ENCODE results near the gene CNOT9. TPM values are rescaled to one million over a fixed set of nuclear protein-coding genes. Genes with fewer than 3 reads are reported as not detected.

CNOT9 gene
- total RNA-seq, 1 experiment from 2014 or later = 65.7 TPM

DNA sequence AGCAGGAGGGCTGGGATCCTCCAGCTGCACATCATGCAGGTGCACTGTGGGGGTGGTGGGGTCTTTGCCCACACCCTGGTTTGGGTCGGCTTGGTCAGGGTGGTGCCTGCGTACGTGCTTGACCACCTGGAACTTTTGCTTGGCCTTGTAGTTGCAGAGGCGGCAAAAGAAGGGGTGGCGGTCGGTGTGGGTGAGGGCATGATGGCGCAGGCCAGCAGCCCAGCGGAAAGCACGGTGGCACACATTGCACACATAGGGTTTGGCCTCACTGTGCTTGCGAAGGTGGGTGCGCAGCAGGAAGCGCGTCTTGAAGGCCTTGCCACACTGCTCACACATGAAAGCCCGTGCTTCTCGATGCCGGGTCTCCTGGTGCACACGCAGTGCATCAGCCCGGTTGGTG, 69.7 kb downstream of the CNOT9 start:
- BruUV-seq (replicated peaks) = no TSS peak
- no peaks in the 10 kb centered on the region for H3K9me3 ChIP-seq (ENCODE audit: control insufficient read depth in 1 of 2, insufficient read depth in 1 of 2, low read depth in 1 of 2, low read length in 2 of 2)
- intact Hi-C loops (cut with micrococcal nuclease) = no loop called here

DNA sequence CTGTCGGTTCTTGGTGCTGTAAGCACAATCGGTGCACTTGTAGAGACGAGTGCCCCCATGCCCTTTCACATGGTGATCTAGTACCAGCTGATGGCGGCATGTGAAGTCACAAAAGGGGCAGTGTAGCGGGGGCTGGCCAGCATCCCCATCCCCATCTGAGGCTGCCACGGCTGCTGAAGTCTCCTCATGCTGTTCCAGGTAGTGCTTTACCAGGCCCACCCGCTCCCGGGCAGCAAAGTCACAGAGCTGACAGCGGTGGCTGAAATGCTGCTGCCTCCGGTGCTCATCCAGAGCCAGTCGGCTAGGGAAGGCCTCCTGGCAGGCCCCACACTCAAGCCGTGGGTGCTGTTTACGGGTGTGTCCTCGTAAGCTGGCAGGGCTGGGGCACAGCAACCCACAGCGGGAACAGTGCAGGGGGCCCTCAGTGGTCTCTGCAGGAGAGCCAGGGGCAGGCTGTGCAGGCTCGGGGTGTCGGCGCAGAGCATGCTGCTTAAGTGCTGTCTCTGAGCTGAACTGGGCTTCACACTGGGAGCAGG, 73.5 kb downstream of the CNOT9 start:
- ChIA-PET RAD21 (ENCODE audit: low non-redundant PET in 1 of 2, low total read pairs in 2 of 2, uncharacterized antibody in 2 of 2, unreplicated experiment in 2 of 2) (no interaction called here), POLR2A (no interaction called here), CTCF (no interaction called here)
- H3K36me3 ChIP-seq (ENCODE audit: control insufficient read depth in 1 of 2, insufficient read depth in 2 of 2, low read length in 2 of 2) = peaks cover 46 to 57% of the 10 kb centered on the region in 2 experiments
- no peak; the same call in 1 of the 2 replicates for ATAC-seq
- H3K9ac ChIP-seq (ENCODE audit: low read length) = no peak overlapping the region
- H3K27me3 ChIP-seq (ENCODE audit: insufficient read depth, low read length) = no peaks in the 10 kb centered on the region
- BruUV-seq (replicated peaks) = no TSS peak
- no peaks in the 10 kb centered on the region for H4K20me1 ChIP-seq (ENCODE audit: insufficient read depth)
- H3K9me3 ChIP-seq (ENCODE audit: control insufficient read depth in 1 of 2, insufficient read depth in 1 of 2, low read depth in 1 of 2, low read length in 2 of 2) = no peaks in the 10 kb centered on the region
- H3K4me1 ChIP-seq (ENCODE audit: control insufficient read depth in 1 of 2, insufficient read depth in 2 of 2, low read length in 2 of 2) = no peaks in the 10 kb centered on the region
- no peak overlapping the region for H3K27ac ChIP-seq (ENCODE audit: low read depth, low read length)
- H3K4me3 ChIP-seq (replicated peaks in 1 of 2; ENCODE audit: low read depth in 1 of 2, low read length in 2 of 2) = no peak overlapping the region
- no peak for DNase-seq (ENCODE audit: low read depth, low spot score)
- intact Hi-C loops (cut with micrococcal nuclease) = no loop called here
- H2AFZ ChIP-seq (ENCODE audit: low read depth, low read length, poor library complexity, severe bottlenecking) = no peak overlapping the region
- no peak overlapping the region for H3K4me2 ChIP-seq (ENCODE audit: low read length)
- H3K9me2 ChIP-seq (ENCODE audit: insufficient read depth) = no peaks in the 10 kb centered on the region
- peaks cover 9% of the 10 kb centered on the region; the same call in 1 of the 2 replicates for H3K79me2 ChIP-seq (ENCODE audit: insufficient read depth, low read length)
- TF ChIP-seq SIN3A (IDR thresholded peaks at IDR 0.05; ENCODE audit: low read depth) = no peak
- TF ChIP-seq, protein P1, sequence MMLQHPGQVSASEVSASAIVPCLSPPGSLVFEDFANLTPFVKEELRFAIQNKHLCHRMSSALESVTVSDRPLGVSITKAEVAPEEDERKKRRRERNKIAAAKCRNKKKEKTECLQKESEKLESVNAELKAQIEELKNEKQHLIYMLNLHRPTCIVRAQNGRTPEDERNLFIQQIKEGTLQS (IDR thresholded peaks at IDR 0.05) = no peak
- TF ChIP-seq SRF (IDR thresholded peaks at IDR 0.05; ENCODE audit: low read depth) = no peak
- TF ChIP-seq JUND (IDR thresholded peaks at IDR 0.05) = no peak
- no peak for TF ChIP-seq EGR1 (IDR thresholded peaks at IDR 0.05; ENCODE audit: low read depth)
- TF ChIP-seq, protein P2, sequence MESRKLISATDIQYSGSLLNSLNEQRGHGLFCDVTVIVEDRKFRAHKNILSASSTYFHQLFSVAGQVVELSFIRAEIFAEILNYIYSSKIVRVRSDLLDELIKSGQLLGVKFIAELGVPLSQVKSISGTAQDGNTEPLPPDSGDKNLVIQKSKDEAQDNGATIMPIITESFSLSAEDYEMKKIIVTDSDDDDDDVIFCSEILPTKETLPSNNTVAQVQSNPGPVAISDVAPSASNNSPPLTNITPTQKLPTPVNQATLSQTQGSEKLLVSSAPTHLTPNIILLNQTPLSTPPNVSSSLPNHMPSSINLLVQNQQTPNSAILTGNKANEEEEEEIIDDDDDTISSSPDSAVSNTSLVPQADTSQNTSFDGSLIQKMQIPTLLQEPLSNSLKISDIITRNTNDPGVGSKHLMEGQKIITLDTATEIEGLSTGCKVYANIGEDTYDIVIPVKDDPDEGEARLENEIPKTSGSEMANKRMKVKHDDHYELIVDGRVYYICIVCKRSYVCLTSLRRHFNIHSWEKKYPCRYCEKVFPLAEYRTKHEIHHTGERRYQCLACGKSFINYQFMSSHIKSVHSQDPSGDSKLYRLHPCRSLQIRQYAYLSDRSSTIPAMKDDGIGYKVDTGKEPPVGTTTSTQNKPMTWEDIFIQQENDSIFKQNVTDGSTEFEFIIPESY (IDR thresholded peaks at IDR 0.05; ENCODE audit: extremely low read depth, insufficient replicate concordance, low read length) = no peak
- TF ChIP-seq RAD21 (IDR thresholded peaks at IDR 0.05; ENCODE audit: low read depth) = no peak
- TF ChIP-seq, protein P3, sequence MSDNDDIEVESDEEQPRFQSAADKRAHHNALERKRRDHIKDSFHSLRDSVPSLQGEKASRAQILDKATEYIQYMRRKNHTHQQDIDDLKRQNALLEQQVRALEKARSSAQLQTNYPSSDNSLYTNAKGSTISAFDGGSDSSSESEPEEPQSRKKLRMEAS (IDR thresholded peaks at IDR 0.05) = no peak
- TF ChIP-seq YY1 (IDR thresholded peaks at IDR 0.05; ENCODE audit: extremely low read depth, insufficient replicate concordance, low read depth, low read length) = no peak
- TF ChIP-seq ZFX (IDR thresholded peaks at IDR 0.05) = no peak
- no peak for TF ChIP-seq CBX3 (IDR thresholded peaks at IDR 0.05; ENCODE audit: low read depth)
- no peak for TF ChIP-seq POLR2AphosphoS5 (IDR thresholded peaks at IDR 0.05; ENCODE audit: low read depth, low read length)
- TF ChIP-seq CEBPB (IDR thresholded peaks at IDR 0.05; ENCODE audit: low read depth) = no peak
- TF ChIP-seq ZNF274 (IDR thresholded peaks at IDR 0.05; ENCODE audit: low read depth, low read length) = no peak

More for the DNA sequence above, 69.7 kb downstream of the CNOT9 start:
- no peaks in the 10 kb centered on the region for H3K9me2 ChIP-seq (ENCODE audit: insufficient read depth)
- DNase-seq (ENCODE audit: low read depth, low spot score) = no peak
- ChIA-PET RAD21 (ENCODE audit: low non-redundant PET in 1 of 2, low total read pairs in 2 of 2, uncharacterized antibody in 2 of 2, unreplicated experiment in 2 of 2) (no interaction called here), CTCF (no interaction called here), POLR2A (no interaction called here)
- H2AFZ ChIP-seq (ENCODE audit: low read depth, low read length, poor library complexity, severe bottlenecking) = no peak overlapping the region
- H3K9ac ChIP-seq (ENCODE audit: low read length) = no peak overlapping the region
- H3K36me3 ChIP-seq (ENCODE audit: control insufficient read depth in 1 of 2, insufficient read depth in 2 of 2, low read length in 2 of 2) = peaks cover 37 to 40% of the 10 kb centered on the region in 2 experiments
- TF ChIP-seq SIN3A (IDR thresholded peaks at IDR 0.05; ENCODE audit: low read depth) (no peak), YY1 (IDR thresholded peaks at IDR 0.05; ENCODE audit: extremely low read depth, insufficient replicate concordance, low read depth, low read length) (no peak), POLR2AphosphoS5 (IDR thresholded peaks at IDR 0.05; ENCODE audit: low read depth, low read length) (no peak), EZH2phosphoT487 (IDR thresholded peaks at IDR 0.05; ENCODE audit: borderline replicate concordance) (no peak), CEBPB (IDR thresholded peaks at IDR 0.05; ENCODE audit: low read depth) (no peak), EZH2 (IDR thresholded peaks at IDR 0.05) (no peak), EGR1 (IDR thresholded peaks at IDR 0.05; ENCODE audit: low read depth) (no peak)
- no peaks in the 10 kb centered on the region for H3K27me3 ChIP-seq (ENCODE audit: insufficient read depth, low read length)
- no peaks in the 10 kb centered on the region for H3K4me1 ChIP-seq (ENCODE audit: control insufficient read depth in 1 of 2, insufficient read depth in 2 of 2, low read length in 2 of 2)
- no peak for ATAC-seq
- H4K20me1 ChIP-seq (ENCODE audit: insufficient read depth) = no peaks in the 10 kb centered on the region
- H3K4me3 ChIP-seq (replicated peaks in 1 of 2; ENCODE audit: low read depth in 1 of 2, low read length in 2 of 2) = no peak overlapping the region
- H3K79me2 ChIP-seq (ENCODE audit: insufficient read depth, low read length) = no peaks in the 10 kb centered on the region; the same call in 1 of the 2 replicates
- no peak overlapping the region for H3K27ac ChIP-seq (ENCODE audit: low read depth, low read length)
- H3K4me2 ChIP-seq (ENCODE audit: low read length) = no peak overlapping the region
